Activated T-helper 17 cell treated with anti-CD3 and anti-CD28 coated beads, Interleukin-2, amount 50 U/mL, for 72 hours (primary cell): ENCODE results near the gene CKS1B. TPM values are rescaled to one million over a fixed set of nuclear protein-coding genes. Genes with fewer than 3 reads are reported as not detected.
"Not testable (repeated sequence)": the region's sequence is repeated elsewhere in the genome, so short reads cannot be mapped to it uniquely, and the experiment has no call there.

Source experiments
- ATAC-seq: fragments of 150-1000 bp; cut with Tn5 transposase; replicated peaks from 2 replicates; pipeline ENCODE4 v1.10.0; 2021; ENCODE audit warnings: mild to moderate bottlenecking, moderate library complexity
- H3K27ac Mint-ChIP-seq: one replicate; pipeline ENCODE4 v1.8.0; 2022; ENCODE audit warnings: mixed read lengths
- H3K27me3 Mint-ChIP-seq: one replicate; pipeline ENCODE4 v1.8.0; 2022; ENCODE audit warnings: mixed read lengths
- H3K36me3 Mint-ChIP-seq: one replicate; pipeline ENCODE4 v1.8.0; 2022; ENCODE audit warnings: low read depth, mild to moderate bottlenecking, mixed read lengths
- H3K4me1 Mint-ChIP-seq: one replicate; pipeline ENCODE4 v1.8.0; 2022; ENCODE audit warnings: mixed read lengths
- H3K4me3 Mint-ChIP-seq: one replicate; pipeline ENCODE4 v1.8.0; 2022; ENCODE audit warnings: mild to moderate bottlenecking, mixed read lengths
- H3K9me3 Mint-ChIP-seq: one replicate; pipeline ENCODE4 v1.8.0; 2022; ENCODE audit warnings: mixed read lengths
- total RNA-seq, 2 donors: library from RNA; stranded (reverse); gene quantifications; one replicate each; pipeline ENCODE4 v1.2.3, GENCODE V29; 2022

CKS1B gene
- total RNA-seq, 2 donors from 2014 or later: 162 to 188 TPM

DNA sequence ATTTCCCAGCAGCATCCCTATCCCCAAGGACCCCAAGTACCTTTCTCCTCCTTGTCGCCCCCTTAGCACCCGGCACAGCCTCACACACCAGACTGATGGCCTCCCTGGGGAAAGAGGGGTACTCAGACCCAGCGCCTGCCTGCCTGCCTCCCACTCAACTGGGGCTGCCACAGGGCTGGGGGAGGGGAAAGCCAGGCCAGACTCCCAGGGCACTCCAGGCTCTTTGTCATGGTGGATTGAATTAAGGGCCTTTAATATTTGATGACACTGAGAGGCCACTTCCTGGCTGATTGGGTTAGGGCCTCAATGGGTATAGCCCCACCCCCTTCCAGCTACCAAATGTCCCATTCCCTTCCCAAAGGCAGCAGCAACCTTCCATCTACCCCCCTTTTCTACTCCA is 5.8 kb upstream of the CKS1B start:
- no peak for ATAC-seq
- Mint-ChIP-seq H3K9me3 (no peaks in the 10 kb centered on the region), H3K4me1 (peaks cover 29% of the 10 kb centered on the region), H3K27me3 (no peaks in the 10 kb centered on the region), H3K36me3 (peaks cover 77% of the 10 kb centered on the region), H3K4me3 (peak overlapping the region; percentile 27), H3K27ac (peak overlapping the region; percentile 94)

DNA sequence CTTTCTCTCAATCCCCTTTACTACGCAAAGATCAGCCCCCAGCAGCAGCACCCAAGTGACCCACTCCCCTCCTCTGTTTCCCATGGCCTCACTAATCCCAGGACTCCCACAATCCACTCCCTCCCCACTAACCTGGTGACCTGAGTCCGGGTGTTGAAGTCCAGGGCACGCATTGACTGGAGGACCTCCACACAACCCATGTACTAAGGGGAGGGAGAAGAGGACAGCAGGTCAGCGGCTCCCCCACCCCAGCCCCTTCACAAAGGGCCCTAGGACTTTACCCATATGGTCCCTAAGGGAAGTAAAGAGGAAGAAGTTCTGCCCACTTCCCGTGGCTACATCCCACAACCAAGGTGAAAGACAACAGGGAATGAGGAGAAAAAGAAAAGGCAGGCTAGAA is 5.2 kb upstream of the CKS1B start:
- peaks cover 26% of the 10 kb centered on the region for H3K4me1 Mint-ChIP-seq
- no peak for ATAC-seq
- H3K9me3 Mint-ChIP-seq: no peaks in the 10 kb centered on the region
- H3K27ac Mint-ChIP-seq: peak overlapping the region; percentile 94
- H3K27me3 Mint-ChIP-seq: no peaks in the 10 kb centered on the region
- peaks cover 72% of the 10 kb centered on the region for H3K36me3 Mint-ChIP-seq
- peak overlapping the region; percentile 27 for H3K4me3 Mint-ChIP-seq

DNA sequence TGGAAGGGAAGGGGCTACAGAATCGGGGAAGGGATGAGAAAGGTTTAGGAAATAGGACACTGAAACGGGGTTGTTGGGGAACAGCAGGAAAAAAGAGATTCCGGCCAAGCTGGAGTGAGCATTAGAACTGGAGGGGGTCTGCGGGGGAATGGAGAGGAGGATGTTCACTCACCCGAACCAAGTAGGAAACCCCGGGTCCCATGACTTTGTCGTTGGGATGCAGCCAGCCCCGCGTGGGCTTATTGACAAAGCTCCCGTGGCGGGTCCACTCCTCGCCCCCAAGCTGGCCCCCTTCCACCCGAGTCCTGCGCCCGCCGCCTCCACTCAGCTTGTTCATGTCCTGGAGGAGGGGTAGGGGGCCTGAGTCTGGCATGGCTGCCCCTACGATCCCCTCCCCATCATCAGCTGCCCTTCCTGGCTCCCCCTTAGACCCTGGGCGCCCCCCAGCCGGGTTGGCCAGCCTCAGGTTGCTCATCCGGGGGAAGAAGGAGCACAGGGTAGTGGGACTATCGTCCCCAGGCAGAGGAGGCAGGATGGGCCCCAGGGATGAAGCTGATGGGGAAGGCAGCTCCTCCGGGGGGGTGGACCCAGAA is 4.5 kb upstream of the CKS1B start:
- Mint-ChIP-seq H3K4me1 (peaks cover 26% of the 10 kb centered on the region), H3K27ac (peak overlapping the region; percentile 94), H3K36me3 (peaks cover 65% of the 10 kb centered on the region), H3K9me3 (no peaks in the 10 kb centered on the region), H3K27me3 (no peaks in the 10 kb centered on the region), H3K4me3 (peak overlapping the region; percentile 27)
- no peak for ATAC-seq

DNA sequence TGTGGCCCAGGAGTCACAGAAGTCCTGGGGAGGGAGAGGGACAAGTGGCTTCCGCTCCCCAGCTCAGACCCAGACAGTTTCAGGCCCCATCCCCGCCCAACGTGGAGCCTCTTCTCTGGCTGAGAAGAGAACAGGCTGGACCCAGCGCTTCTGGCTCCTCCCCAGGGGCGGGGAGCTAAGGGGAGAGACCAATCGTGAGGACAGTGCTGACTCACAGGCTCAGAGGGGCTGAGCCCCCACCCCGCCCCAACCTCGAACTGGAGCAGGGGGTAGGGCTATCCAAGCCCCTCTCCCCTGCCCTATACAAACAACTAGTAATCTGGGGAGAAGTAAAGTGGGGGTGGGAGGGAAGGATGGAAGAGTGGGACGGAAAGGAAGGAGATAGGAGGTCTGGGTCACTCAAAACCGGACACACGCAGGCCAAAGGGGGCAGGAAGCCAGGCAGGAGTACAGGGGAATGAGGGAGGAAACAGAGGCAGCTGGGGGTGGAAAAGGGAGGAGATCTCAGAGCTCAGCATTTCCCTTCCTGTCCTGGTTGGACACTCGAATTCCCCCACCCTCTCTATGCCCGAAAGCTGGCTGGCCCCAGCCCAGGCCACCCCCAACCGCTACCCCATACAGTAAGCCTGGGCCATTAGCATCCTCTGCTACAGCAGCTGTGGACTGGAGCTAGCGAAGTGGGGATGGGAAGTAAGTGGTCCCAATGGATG is 3.7 kb upstream of the CKS1B start, which contains the start of gene SHC1:
SHC1 (minus strand) TSS at position 117 of the 710 bp plus-strand sequence. CDS start 221 bp downstream, outside the sequence.
- H3K36me3 Mint-ChIP-seq: peaks cover 56% of the 10 kb centered on the region
- peak within 1 kb of the TSS; percentile 27 for H3K4me3 Mint-ChIP-seq
- peak within 1 kb of the TSS; percentile 94 for H3K27ac Mint-ChIP-seq
- no peak for ATAC-seq
- H3K27me3 Mint-ChIP-seq: no peaks in the 10 kb centered on the region
- no peaks in the 10 kb centered on the region for H3K9me3 Mint-ChIP-seq
- peaks cover 26% of the 10 kb centered on the region for H3K4me1 Mint-ChIP-seq

DNA sequence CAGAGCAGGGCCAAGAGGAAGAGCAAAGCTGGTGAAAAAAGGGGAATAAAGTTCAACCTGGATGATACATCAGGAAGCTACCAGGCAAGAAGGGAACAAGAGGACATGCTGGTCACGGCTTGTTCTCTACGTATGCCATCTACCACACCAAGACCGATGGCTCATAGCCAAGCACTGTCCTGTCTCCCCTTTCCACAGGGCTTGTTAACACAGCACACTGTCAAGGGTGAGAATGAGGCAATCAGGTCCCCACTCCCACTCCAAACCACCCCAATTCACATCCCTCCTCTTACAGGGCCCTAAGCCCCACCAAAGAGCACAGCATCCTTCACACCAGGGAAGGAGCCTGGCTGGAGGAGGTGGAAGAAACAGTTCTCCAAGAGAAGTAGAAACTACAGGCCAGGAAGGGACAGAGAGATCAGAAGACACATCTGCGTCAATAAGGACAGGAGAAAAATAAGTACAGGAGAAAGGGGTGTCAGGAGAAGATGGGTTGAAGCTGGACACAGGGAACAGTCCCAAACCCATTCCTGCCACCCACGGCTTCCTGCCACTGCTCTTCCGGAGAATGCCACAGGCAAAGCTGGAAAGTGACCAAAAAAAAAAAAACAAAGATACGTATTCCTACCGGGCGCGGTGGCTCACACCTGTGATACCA is 3.0 kb upstream of the CKS1B start:
- H3K4me3 Mint-ChIP-seq: no peak overlapping the region
- H3K4me1 Mint-ChIP-seq: peaks cover 27% of the 10 kb centered on the region

DNA sequence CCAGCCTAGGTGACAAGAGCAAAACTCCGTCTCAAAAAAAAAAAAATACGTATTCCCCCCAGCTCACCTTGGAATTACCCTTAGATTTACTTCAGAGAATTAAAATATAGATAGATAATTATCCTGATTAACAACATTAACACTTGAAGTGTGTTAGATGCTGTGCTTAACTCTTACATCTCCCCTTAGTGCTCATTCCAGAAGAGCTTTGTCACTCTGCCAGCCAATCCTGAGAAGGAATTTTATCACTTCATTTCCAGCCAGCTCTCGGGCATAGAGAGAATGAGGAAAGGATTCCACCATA is 2.3 kb upstream of the CKS1B start:
- no peak overlapping the region for H3K27ac Mint-ChIP-seq
- peaks cover 52% of the 10 kb centered on the region for H3K36me3 Mint-ChIP-seq
- H3K27me3 Mint-ChIP-seq: no peaks in the 10 kb centered on the region
- no peaks in the 10 kb centered on the region for H3K9me3 Mint-ChIP-seq
- ATAC-seq: no peak
- H3K4me1 Mint-ChIP-seq: peaks cover 31% of the 10 kb centered on the region
- H3K4me3 Mint-ChIP-seq: no peak overlapping the region

More for the DNA sequence above, 3.0 kb upstream of the CKS1B start:
- peaks cover 52% of the 10 kb centered on the region for H3K36me3 Mint-ChIP-seq
- H3K27ac Mint-ChIP-seq: peak overlapping the region; percentile 94
- no peak for ATAC-seq
- no peaks in the 10 kb centered on the region for H3K27me3 Mint-ChIP-seq
- H3K9me3 Mint-ChIP-seq: no peaks in the 10 kb centered on the region

DNA sequence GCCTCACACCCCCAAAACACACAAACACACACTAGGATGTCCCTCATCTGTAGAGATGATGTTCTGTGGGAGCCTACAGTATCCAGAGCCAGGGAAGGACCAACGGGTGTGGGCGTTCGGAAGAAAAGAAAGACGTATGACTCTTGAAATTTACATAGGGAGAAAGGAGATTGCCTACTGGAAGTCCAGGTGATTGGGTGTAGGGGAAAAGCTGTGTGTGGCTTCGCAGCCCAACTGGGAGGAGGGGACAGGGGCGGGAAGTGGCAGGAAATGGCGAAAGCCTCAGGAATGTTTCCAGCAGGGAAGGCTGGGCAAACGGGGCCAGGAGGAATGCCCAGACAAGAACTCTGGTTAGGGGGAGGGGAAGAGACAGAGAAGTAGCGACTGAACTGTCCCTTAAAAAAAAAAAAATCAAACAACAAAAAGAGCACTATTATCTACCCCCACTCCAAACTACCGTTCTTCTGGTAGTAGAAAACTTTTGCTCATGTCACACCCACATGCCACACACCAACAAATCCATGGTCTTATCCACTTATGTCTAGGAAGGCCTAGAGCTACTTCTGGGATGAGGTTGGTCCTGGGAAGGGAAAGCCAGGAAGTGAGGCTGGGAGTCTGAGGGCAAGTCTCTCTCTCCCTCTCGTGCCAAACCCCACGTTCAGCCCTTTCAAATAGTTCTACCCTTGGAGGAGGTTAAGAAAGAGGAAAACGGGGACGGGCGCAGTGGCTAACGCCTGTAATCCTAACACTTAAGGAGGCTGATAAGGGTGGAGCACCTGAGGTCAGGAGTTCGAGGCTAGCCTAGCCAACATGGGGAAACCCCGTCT is 1.8 kb upstream of the CKS1B start:
- peaks cover 52% of the 10 kb centered on the region for H3K36me3 Mint-ChIP-seq
- no peaks in the 10 kb centered on the region for H3K27me3 Mint-ChIP-seq
- H3K27ac Mint-ChIP-seq: no peak overlapping the region
- no peak overlapping the region for H3K4me3 Mint-ChIP-seq
- ATAC-seq: no peak
- H3K9me3 Mint-ChIP-seq: no peaks in the 10 kb centered on the region
- H3K4me1 Mint-ChIP-seq: peaks cover 31% of the 10 kb centered on the region

DNA sequence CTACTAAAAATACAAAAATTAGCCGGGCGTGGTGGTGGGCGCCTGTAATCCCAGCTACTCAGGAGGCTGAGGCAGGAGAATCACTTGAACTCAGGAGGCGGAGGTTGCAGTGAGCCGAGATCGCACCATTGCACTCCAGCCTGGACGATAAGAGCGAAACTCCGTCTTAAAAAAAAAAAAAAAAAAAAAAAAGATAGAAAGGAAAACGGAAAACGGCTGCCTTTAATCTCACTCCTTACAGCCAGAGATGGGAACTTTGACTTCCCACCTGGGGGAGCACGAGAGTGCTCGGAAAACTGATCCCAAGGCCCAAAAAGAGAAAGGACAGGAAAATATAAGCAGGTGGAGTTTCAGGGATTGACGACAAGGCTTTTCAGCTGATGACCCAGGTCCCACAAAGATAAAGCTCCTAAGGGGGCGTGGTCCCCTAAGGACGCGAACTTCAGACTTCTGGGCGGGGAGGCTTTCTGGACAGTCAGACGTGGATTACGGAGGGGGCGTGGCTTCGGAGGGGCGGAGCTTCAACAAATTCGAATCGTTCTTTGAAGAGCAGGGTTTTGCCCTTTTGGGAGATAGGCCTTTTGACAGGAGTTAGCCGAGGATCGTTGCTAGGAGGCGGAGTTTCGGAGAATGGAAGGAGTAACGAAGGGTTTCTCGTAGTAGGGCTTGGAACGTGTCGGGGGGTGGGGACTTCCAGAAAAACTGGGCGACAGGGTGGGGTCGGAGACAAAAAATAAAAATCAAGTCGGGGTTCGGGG is 958 bp upstream of the CKS1B start:
- ATAC-seq: peak; percentile 42
- peaks cover 31% of the 10 kb centered on the region for H3K4me1 Mint-ChIP-seq
- H3K27me3 Mint-ChIP-seq: no peaks in the 10 kb centered on the region
- H3K27ac Mint-ChIP-seq: no peak overlapping the region
- no peak overlapping the region for H3K4me3 Mint-ChIP-seq
- H3K9me3 Mint-ChIP-seq: no peaks in the 10 kb centered on the region
- H3K36me3 Mint-ChIP-seq: peaks cover 52% of the 10 kb centered on the region

DNA sequence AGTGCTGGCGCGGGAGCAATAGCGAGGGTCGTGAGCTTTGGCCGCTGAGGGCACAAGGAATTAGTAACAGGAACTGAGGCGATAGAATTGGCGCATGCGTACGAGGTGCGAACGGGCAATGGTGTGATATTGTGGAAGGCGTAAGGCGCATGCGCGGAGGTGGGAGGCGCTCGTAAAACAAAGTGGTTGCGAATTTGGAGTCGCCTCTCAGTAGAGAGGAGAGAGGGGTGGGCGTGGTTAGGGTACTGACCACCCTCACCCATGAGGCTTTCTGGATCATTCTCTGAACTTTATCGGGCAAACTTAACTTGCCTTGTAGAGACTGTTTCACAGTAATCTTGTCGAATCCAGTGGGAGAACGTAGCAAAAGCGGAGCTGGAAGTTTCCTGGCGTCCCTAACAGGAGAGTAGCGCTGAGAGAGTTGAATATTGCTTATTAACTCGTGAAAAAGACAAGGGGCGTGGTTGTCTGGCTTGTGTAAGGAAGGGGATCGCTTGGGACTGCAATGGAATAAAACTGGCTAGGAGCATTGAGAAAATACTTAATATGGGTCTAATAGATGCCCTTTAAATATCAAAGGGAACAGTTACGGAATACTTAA is 427 bp downstream of the CKS1B start:
- no peaks in the 10 kb centered on the region for H3K27me3 Mint-ChIP-seq
- ATAC-seq: peak; percentile 60
- H3K4me1 Mint-ChIP-seq: peaks cover 27% of the 10 kb centered on the region
- no peak overlapping the region for H3K4me3 Mint-ChIP-seq
- H3K27ac Mint-ChIP-seq: no peak overlapping the region
- no peaks in the 10 kb centered on the region for H3K9me3 Mint-ChIP-seq
- peaks cover 52% of the 10 kb centered on the region for H3K36me3 Mint-ChIP-seq

DNA sequence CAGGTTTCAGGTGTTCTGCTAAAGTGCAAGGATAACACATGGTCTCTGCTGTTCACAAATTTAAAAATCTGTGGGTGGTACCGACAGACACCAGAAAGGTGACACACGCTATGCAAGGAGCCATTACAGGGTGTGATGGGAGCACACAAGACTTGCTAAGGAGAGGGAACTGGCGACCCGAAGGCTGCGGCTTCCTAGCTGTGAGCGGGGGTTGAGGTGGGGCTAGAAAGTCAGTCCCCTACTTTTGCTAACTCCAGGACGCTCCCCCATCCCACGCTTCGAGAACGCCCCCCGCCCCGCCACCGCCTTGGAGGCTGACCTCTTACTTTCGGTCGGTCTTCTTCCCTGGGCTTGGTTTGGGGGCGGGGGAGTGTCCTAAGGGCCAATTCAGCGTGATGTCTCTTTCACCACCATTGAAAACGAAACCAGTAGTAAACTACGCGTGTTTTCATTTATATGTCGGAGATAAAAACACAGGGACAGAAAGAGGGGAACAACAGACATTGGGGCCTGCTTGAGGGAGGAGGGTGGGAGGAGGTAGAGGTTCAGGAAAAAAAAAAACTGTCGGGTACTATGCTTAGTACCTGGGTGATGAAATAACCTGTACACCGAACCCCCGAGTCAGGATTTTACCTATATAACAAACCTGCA is 1.1 kb downstream of the CKS1B start:
- peaks cover 27% of the 10 kb centered on the region for H3K4me1 Mint-ChIP-seq
- H3K4me3 Mint-ChIP-seq: no peak overlapping the region
- peak; percentile 13 for ATAC-seq
- H3K27me3 Mint-ChIP-seq: no peaks in the 10 kb centered on the region
- no peak overlapping the region for H3K27ac Mint-ChIP-seq
- no peaks in the 10 kb centered on the region for H3K9me3 Mint-ChIP-seq
- H3K36me3 Mint-ChIP-seq: peaks cover 54% of the 10 kb centered on the region

DNA sequence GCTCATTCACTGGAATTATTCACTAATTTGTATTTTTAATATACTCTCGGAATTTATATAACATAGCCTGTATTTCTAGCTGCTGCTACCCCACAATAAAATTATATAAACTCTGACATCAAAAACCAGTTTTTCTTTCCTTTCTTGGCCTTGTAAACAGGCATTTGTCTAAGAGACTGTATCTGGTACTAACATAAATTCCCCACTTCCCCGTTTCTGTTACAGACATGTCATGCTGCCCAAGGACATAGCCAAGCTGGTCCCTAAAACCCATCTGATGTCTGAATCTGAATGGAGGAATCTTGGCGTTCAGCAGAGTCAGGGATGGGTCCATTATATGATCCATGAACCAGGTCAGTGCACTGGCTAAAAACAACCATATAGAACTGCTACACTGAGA is 3.3 kb downstream of the CKS1B start:
- not testable (repeated sequence) for H3K4me3 Mint-ChIP-seq, ATAC-seq, H3K27me3 Mint-ChIP-seq, H3K9me3 Mint-ChIP-seq
- Mint-ChIP-seq H3K36me3 (peaks cover 48% of the 10 kb centered on the region), H3K4me1 (peaks cover 14% of the 10 kb centered on the region), H3K27ac (peak overlapping the region; percentile 61)

DNA sequence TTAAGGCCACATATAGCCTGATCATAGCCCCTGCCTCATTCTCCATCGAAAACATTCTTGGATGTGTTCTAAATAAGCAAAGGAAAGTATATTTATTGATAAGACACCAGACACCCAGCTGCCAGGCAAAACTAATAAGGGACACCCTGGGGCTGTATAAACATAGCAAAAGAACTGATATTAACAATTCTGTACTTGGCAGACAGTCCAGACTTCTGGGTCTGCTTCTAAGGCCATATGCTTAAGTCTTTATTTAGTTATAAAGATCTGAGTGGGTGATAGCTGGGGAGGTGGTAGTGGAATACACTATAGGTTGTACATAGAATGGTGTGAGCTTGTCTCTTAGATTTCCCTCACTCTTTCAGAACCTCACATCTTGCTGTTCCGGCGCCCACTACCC is 3.9 kb downstream of the CKS1B start:
- Mint-ChIP-seq H3K9me3 (no peaks in the 10 kb centered on the region), H3K27me3 (no peaks in the 10 kb centered on the region), H3K27ac (no peak overlapping the region), H3K4me3 (no peak overlapping the region), H3K36me3 (peaks cover 45% of the 10 kb centered on the region), H3K4me1 (peaks cover 14% of the 10 kb centered on the region)
- no peak for ATAC-seq

DNA sequence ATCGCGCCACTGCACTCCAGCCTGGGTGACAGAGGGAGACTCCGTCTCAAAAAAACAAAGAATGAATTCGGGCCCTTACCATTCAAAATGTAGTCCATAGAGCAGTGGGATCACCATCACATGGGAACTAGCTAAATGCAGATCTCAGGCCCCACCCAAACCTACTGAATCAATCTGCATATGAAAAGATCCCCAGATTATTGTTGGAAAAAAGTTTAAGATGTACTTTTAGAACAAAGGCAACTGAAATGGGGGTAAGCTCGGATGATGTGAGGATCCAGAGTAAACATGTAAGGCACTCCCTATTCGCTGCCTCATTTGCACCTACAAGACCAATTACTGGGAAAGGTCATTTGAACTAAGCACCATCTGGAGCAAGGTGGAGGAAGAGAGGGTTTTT is 7.9 kb downstream of the CKS1B start:
- Mint-ChIP-seq H3K4me3 (no peak overlapping the region), H3K27ac (no peak overlapping the region), H3K27me3 (no peaks in the 10 kb centered on the region), H3K4me1 (peaks cover 9% of the 10 kb centered on the region), H3K9me3 (no peaks in the 10 kb centered on the region), H3K36me3 (peaks cover 61% of the 10 kb centered on the region)
- ATAC-seq: no peak
